Astrocyte (in vitro differentiated cells and primary cell): ENCODE results near the gene PRELID3B. TPM values are rescaled to one million over a fixed set of nuclear protein-coding genes. Genes with fewer than 3 reads are reported as not detected.

ENCODE experiments used
- DNase-seq: peaks from one replicate; pipeline ENCODE4 v3.0.0-alpha.2; 2010; ENCODE audit warnings: low read depth
- FAIRE-seq: peaks from 2 replicates; lab custom pipeline; 2011; peaks lifted over from hg19 to GRCh38; lab: Jason Lieb, UNC
- H2AFZ ChIP-seq: 2 replicates; pipeline ENCODE4 v1.6.0; 2012; ENCODE audit warnings: low read depth, low read length, inconsistent platforms
- H3K27ac ChIP-seq: 2 replicates; pipeline ENCODE4 v1.5.1; 2011; ENCODE audit warnings: low read depth, low read length, inconsistent platforms
- H3K27me3 ChIP-seq: 2 replicates; pipeline ENCODE4 v1.6.0; 2011; ENCODE audit warnings: low read length, inconsistent platforms; ENCODE audit not compliant: insufficient read depth
- H3K36me3 ChIP-seq: 2 replicates; pipeline ENCODE4 v1.5.1; 2011; ENCODE audit warnings: low read length, inconsistent platforms; ENCODE audit not compliant: insufficient read depth
- H3K4me1 ChIP-seq: 2 replicates; pipeline ENCODE4 v1.5.1; 2011; ENCODE audit warnings: low read length, inconsistent platforms; ENCODE audit not compliant: insufficient read depth
- H3K4me2 ChIP-seq: 2 replicates; pipeline ENCODE4 v1.6.0; 2012; ENCODE audit warnings: low read length, inconsistent platforms
- H3K4me3 ChIP-seq: 2 replicates; pipeline ENCODE4 v1.5.1; 2011; ENCODE audit warnings: low read depth, mild to moderate bottlenecking, low read length, inconsistent platforms; ENCODE audit not compliant: insufficient read depth
- H3K79me2 ChIP-seq: 2 replicates; pipeline ENCODE4 v1.6.0; 2012; ENCODE audit warnings: mild to moderate bottlenecking, low read length, inconsistent platforms; ENCODE audit not compliant: insufficient read depth
- H3K9ac ChIP-seq: 2 replicates; pipeline ENCODE4 v1.6.0; 2012; ENCODE audit warnings: mild to moderate bottlenecking, low read length, inconsistent platforms
- H3K9me3 ChIP-seq: 2 replicates; pipeline ENCODE4 v1.5.1; 2012; ENCODE audit warnings: low read depth, mild to moderate bottlenecking, low read length, inconsistent platforms; ENCODE audit not compliant: insufficient read depth
- H4K20me1 ChIP-seq: 2 replicates; pipeline ENCODE4 v1.6.0; 2012; ENCODE audit warnings: low read length, inconsistent platforms; ENCODE audit not compliant: insufficient read depth
- H3K27ac Mint-ChIP-seq: one replicate; pipeline ENCODE4 v1.8.0; 2021; ENCODE audit warnings: mild to moderate bottlenecking, mixed read lengths; ENCODE audit not compliant: unreplicated experiment
- H3K27me3 Mint-ChIP-seq: one replicate; pipeline ENCODE4 v1.8.0; 2021; ENCODE audit warnings: low read depth, mixed read lengths; ENCODE audit not compliant: unreplicated experiment
- H3K36me3 Mint-ChIP-seq: one replicate; pipeline ENCODE4 v1.8.0; 2021; ENCODE audit warnings: low read depth, mixed read lengths; ENCODE audit not compliant: unreplicated experiment
- H3K4me1 Mint-ChIP-seq: one replicate; pipeline ENCODE4 v1.8.0; 2021; ENCODE audit warnings: low read depth, mixed read lengths; ENCODE audit not compliant: unreplicated experiment
- H3K4me3 Mint-ChIP-seq: one replicate; pipeline ENCODE4 v1.8.0; 2021; ENCODE audit warnings: mild to moderate bottlenecking, moderate library complexity, mixed read lengths; ENCODE audit not compliant: unreplicated experiment
- H3K9me3 Mint-ChIP-seq: one replicate; pipeline ENCODE4 v1.8.0; 2021; ENCODE audit warnings: mild to moderate bottlenecking, mixed read lengths; ENCODE audit not compliant: unreplicated experiment
- EZH2 ChIP-seq: IDR thresholded peaks from 2 replicates; pipeline ENCODE4 v1.6.1; 2012; ENCODE audit warnings: mild to moderate bottlenecking, low read length, inconsistent platforms; ENCODE audit not compliant: insufficient read depth
- total RNA-seq: library from RNA; stranded (reverse); gene quantifications from 2 replicates; pipeline ENCODE4 v1.2.1, GENCODE V29; 2021
- TF ChIP-seq, protein P1 (sequence below): IDR thresholded peaks from 2 replicates; pipeline ENCODE4 v1.5.1; 2011; ENCODE audit warnings: low read depth, mild to moderate bottlenecking, inconsistent platforms, low read length, moderate library complexity; ENCODE audit not compliant: insufficient read depth

PRELID3B gene
- total RNA-seq, 1 donor from 2014 or later, result 68.8 TPM

DNA sequence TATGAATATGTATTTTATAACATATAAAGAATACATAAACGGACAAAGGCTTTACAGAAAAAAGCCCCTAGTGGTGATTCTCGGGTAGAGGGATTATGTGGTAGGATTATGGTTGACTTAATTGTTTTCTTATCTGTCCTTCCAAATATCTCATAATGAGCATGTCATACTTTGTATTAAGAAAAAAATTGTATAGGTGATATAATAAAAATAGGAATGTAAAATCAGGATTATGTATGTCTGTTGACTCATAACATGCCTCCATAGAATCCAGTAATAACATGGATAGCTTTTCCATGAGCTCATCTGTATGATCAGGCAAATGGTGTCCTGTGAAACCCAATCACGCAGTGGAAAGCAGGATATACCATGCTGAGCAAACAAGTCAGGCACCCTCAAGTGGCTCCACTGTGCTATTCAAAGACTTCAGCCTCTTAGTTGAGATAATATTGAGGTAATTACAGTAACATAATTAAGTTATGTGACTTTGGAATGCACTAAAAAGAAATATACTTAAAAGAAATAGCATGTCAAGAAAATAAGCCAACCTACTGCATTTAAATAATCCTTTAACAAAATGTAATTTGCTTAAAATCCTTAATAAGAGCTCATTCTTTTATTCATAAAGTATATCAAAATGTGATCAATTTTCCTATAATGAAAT, 39.6 kb upstream of the PRELID3B start:
- FAIRE-seq, result no peak
- Histone ChIP-seq H3K9ac (no peak overlapping the region), H3K36me3 (no peaks in the 10 kb centered on the region), H3K79me2 (no peaks in the 10 kb centered on the region), H3K4me2 (no peak overlapping the region), H3K4me1 (no peaks in the 10 kb centered on the region), H3K9me3 (no peaks in the 10 kb centered on the region), H3K4me3 (no peak overlapping the region), H4K20me1 (no peaks in the 10 kb centered on the region), H2AFZ (no peak overlapping the region), H3K27ac (no peak overlapping the region), H3K27me3 (peaks cover 6% of the 10 kb centered on the region)
- no peaks in the 10 kb centered on the region for H3K36me3 Mint-ChIP-seq
- H3K9me3 Mint-ChIP-seq, result no peaks in the 10 kb centered on the region
- H3K27ac Mint-ChIP-seq, result peak overlapping the region; percentile 73
- no peak overlapping the region for H3K4me3 Mint-ChIP-seq
- TF ChIP-seq, protein P1, sequence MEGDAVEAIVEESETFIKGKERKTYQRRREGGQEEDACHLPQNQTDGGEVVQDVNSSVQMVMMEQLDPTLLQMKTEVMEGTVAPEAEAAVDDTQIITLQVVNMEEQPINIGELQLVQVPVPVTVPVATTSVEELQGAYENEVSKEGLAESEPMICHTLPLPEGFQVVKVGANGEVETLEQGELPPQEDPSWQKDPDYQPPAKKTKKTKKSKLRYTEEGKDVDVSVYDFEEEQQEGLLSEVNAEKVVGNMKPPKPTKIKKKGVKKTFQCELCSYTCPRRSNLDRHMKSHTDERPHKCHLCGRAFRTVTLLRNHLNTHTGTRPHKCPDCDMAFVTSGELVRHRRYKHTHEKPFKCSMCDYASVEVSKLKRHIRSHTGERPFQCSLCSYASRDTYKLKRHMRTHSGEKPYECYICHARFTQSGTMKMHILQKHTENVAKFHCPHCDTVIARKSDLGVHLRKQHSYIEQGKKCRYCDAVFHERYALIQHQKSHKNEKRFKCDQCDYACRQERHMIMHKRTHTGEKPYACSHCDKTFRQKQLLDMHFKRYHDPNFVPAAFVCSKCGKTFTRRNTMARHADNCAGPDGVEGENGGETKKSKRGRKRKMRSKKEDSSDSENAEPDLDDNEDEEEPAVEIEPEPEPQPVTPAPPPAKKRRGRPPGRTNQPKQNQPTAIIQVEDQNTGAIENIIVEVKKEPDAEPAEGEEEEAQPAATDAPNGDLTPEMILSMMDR, result peak; percentile 22
- TF ChIP-seq EZH2, result no peak
- H3K27me3 Mint-ChIP-seq, result peaks cover 2% of the 10 kb centered on the region
- DNase-seq, result peak; percentile 52
- peaks cover 5% of the 10 kb centered on the region for H3K4me1 Mint-ChIP-seq

DNA sequence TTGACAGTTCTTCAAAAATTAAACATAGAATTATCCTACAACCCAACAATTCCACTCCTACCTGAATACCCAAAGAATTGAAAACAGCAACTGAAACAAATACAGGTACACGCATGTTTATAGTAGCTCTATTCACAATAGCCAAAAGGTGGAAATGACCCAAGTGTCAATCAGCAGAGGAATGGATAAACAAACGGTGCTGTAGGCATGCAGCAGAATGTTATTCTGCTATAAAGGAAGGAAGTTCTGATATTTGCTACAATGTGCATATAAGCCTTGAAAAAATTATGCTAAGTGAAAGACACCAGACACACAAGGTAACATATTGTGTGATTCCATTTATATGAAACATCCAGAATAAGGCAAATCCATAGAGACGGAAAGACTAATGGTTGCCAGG, 38.5 kb upstream of the PRELID3B start:
- no peaks in the 10 kb centered on the region for H3K36me3 ChIP-seq
- peak overlapping the region; percentile 23 for H3K27ac Mint-ChIP-seq
- H3K4me1 ChIP-seq, result no peaks in the 10 kb centered on the region

More for the DNA sequence above, 38.5 kb upstream of the PRELID3B start:
- H3K4me2 ChIP-seq, result no peak overlapping the region
- Mint-ChIP-seq H3K4me1 (peaks cover 5% of the 10 kb centered on the region), H3K36me3 (no peaks in the 10 kb centered on the region), H3K9me3 (no peaks in the 10 kb centered on the region), H3K27me3 (peaks cover 10% of the 10 kb centered on the region), H3K4me3 (no peak overlapping the region)
- no peak overlapping the region for H3K9ac ChIP-seq
- H3K27ac ChIP-seq, result no peak overlapping the region
- FAIRE-seq (no peak), DNase-seq (no peak)
- no peaks in the 10 kb centered on the region for H4K20me1 ChIP-seq
- peaks cover 10% of the 10 kb centered on the region for H3K27me3 ChIP-seq
- H2AFZ ChIP-seq, result no peak overlapping the region
- no peaks in the 10 kb centered on the region for H3K79me2 ChIP-seq
- TF ChIP-seq, protein P1, result no peak
- no peak for TF ChIP-seq EZH2
- H3K4me3 ChIP-seq, result no peak overlapping the region
- H3K9me3 ChIP-seq, result no peaks in the 10 kb centered on the region
